ENCODE measurements around the gene APLF.

- no peak for TF ChIP-seq POLR2A (IDR thresholded peaks at IDR 0.05)
- no peak for TF ChIP-seq CTCF (IDR thresholded peaks at IDR 0.05)
Measured at GRCh38 chr2:68453761-68454360, 13.5 kb upstream of the APLF start.
